HuH-7 (cell line): ENCODE data around the gene EIF4E1B.

ENCODE experiments used
- DNase-seq: peaks from one replicate; pipeline ENCODE4 v3.0.0; 2011; ENCODE audit warnings: low spot score

EIF4E1B gene

DNA sequence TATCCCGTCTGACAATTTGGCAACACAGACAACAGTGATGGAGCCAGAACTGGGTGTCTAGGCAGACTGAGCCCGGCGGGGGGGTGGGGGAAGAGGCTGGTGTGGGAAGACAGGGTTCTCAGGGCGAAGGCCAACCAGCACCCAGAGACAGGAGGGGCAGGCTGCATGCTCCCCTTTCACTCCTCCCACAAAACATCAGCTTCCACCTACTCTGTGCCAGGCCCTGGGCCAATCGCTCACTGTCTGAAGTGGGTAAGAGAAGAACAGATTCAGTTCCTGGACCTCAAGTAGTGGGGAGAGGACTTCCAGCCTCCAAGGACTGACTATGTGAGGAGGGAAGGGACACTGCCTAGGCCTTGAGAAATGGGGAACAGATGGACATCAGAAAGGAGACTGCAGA is 2.9 kb upstream of the EIF4E1B start:
- no peak for DNase-seq

DNA sequence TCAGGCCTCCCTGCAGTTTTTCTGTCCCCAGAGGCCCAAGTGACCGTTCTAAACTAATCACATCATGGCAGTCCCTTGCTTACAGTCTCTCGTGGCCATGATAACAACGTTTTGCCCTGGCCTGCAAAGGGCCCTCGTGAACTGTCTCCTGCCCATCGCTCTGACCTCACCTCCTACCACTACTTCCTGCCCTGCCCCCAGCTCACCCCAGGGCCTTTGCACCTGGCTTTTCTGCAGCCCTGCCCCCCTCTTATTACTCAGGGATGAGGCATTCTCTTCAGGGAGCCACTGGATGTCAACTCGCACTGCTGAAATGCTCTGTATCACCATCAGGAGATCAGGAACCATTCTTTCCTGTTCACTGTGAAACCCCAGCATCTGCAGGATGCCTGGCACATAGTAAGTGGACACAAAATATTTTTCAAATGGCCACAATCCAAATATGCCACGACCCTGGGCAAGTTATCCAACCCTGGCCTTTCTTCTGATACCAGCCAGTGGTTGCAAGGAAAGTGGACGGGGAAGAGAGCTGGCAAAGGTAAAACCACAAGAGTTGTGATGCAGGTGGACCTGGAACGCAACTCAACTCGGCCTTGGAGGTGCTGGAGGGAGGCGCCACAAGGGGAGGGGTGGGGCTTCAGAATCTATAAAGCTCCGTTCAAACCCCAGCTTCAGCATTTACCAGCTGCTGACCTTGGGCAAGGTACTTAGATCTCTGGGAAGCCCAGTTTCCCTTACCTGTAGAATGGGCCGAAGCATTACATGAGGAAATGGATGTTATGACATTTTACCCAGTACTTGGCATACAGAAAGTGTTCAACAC is 1.9 kb upstream of the EIF4E1B start:
- no peak for DNase-seq

DNA sequence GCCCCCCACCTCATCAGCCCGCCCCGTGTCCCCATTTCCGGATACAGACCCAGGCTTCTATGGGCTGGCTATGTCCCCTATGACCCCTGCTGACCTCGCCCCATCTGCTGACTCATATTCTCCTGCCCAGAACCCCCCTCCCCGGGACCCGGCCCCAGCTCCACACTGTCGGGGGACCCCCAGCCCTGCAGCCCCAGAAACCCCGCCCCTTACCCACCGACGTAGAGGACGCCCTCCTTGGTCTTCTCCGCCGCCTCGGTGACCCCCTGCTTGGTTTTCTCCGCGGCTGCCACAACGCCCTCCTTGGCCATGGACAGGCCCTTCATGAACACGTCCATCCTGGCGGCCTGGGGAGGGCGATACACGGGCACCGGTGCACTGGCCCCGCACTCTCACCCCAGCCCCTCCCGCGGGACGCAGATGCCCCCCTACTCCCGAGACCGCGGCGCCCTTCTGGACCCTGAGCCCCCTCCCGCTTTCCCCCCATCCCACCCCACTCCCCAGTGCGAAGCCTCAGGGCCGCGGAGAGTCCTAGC is 1.1 kb upstream of the EIF4E1B start:
- no peak for DNase-seq

DNA sequence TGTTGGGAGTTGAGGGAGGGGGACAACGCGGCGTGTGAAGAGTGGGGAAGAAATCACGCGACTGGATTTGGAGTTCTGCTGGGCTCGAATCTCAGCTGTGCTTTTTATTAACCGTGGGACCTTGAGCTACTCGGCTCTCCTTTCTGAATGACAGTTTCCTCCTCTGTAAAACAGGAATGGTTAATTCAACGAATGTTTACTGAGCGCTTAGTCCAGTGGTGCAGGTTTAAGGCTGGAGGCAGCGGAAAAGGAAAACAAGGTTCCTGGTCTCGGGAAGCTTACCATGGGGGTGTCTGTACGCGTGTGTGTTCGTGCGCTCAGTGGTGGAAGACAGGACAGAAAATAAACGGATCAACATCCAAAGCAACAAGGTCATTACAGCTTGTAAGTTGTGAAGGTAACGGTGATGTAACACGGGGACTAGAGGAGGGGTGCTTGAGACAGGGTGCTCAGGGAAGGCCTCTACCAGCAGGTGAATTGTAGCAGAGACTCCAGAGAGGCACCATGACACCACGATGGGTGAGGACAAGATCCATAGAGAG is 277 bp downstream of the EIF4E1B start:
- no peak for DNase-seq

DNA sequence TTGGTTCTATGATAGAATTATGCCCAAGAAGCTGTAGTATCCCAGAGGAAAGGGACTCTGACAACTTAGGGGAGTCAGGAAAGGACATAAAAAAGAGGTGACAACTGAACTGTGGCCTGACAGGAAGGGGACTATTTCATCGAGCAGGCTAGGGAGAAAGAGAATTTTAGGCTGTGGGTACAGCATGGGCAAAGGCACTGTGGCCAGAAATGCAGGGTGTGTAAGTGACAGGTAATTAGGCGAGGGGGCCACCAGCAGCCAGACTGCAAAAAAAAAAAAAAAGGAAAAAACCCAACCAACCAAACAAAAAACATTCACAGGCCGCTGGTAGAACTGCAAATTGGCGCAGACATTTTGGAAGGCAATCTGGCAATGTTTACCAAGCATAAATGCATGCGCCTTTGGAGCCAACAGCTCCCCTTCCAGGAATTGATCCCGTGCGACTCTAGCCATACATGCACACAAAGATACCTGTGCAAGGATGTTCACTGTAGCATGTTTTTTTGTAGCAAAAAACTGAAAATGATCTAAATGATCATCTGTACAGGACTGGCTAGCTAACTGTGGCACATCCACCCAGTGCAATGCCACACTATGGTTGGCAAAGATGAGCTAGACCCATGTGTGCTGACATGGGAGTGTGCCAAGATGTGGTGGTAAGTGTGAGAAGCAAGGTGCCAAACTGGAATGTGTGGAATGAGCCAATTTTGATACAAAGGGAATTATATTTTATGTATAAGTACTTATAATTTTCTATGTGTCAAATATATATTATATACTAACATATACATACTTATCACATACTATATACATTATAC is 1.1 kb downstream of the EIF4E1B start:
- no peak for DNase-seq

DNA sequence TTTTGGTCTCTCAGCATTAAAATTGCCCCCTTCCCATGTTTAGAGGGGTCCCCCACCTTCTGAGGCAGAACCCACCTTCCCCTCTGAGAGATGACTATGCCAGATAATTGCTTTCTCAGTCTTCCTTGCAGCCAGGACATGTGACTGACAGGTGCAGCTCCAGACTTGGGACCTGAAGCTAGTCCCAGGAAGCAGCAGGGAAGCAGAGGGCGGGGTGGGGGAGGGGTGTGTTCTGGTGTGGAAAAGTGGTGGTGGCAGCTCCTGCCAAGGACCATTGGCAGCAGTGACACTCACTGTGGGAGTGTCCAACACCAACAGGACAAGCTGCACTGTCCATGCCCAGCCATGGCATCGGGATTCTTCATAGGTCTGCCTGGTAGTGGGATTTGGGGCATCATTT is 2.3 kb downstream of the EIF4E1B start:
- DNase-seq = no peak

DNA sequence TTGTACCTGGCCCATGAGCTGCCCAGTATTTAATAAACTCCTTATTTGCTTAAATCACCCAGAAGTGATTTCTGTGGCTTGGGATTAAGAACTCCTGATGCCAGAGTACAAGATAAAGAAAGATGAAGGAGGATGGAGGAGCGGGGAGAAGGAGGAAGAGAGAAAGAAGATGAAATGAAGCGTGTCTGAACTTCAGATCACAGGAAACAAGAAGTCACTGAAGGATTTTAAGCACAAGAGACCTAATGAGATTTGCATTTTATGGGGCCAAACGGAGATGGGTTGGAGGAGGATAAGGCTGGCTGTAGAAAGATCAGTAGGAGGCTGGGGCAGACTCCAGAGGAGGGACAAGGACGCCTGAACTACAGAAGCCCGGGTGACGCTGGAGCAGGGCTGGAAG is 3.1 kb downstream of the EIF4E1B start:
- DNase-seq = no peak

DNA sequence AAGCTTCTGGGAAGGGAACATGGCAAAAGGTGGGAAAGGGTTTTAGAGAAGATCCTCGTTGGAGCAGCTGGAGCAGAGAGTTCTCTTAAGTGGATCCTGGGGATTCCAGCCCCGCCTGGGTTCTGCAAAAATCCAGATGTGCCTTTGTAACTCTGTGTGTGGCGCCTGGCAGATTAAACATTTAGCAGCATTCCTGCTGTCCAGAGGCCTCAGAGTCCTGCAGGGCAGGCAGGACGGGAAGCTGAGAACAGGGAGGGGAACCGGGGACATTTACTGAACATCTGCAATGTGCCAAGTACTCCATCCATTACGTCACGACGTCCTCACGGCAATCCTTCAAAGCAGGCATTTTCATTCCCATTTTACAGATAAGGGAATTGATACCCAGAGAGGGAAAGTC is 6.0 kb downstream of the EIF4E1B start:
- no peak for DNase-seq

DNA sequence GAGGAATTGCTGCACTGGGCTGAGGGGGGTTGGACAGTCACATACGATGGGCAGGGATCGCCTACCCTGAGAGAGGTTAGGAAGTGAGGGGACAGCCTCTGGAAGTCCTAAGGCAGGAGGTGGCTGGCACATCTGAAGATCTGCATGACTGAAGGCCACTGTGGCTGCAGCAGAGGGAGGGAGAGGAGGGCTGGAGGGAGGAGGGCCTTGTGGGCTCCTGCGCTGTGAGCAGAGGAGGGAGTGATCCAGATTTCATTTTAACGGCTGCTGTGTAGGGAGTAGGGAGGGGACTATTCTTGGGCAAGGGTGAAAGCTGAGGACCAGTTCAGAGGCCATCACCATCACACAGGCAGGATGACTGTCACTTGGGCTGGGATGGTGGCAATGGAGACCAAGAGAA is 7.1 kb downstream of the EIF4E1B start:
- no peak for DNase-seq

DNA sequence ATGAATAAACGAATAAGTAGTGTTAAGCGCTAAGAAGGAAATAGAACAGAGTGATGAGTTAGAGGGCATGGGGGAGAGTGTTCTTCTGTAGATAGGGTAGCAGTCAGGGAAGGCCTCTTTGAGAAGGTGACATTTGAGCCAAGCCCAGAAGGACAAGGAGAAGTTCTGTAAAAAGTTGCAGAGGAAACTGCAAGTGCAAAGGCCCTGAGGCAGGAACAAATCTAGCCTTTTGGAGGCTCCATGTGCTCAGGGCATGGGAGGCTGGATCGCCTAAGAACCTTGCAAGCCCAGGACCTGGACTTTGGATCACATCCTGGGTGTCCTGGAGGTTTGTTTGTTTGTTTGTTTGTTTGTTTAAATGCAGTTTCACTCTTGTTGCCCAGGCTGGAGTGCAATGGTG is 8.0 kb downstream of the EIF4E1B start:
- no peak for DNase-seq

DNA sequence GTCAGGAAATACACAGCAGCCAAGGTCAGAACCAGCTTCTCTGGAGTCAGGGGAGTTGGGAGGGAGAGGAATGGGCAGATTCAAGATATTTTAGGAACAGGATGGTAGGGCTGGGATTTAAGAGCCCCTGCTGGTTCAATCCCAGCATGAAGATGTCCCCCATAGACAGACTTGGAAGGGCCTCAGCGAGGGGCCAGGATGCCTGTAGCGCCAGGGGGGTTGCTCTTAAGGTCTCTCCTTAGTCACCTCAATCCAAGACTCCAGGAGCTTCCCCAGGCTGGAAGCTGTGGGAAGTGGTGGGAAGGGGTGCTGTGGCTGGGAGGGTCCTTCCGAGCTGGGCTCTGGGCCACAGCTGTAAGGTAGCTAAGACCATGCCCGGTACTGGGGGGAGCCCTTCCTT is 8.7 kb downstream of the EIF4E1B start:
- DNase-seq = no peak

DNA sequence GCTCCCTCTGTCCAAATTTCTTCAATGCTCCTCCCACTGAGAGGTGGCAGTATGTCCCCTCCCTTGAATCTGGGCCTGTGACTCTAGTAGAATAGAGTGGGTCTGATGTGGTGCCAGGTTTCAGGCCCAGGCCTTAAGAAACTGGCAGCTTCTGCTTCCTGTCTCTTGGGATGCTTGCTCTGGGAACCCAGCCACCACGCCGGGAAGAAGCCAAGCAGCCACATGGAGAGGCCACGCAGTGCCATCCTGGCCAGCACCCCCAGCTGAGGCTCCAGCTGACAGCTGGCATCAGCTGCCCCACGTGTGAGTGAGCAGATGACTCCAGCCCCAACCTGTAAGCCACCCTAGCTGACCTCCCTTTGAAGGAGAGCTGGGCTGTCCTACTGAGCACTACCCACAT is 9.5 kb downstream of the EIF4E1B start:
- no peak for DNase-seq

DNA sequence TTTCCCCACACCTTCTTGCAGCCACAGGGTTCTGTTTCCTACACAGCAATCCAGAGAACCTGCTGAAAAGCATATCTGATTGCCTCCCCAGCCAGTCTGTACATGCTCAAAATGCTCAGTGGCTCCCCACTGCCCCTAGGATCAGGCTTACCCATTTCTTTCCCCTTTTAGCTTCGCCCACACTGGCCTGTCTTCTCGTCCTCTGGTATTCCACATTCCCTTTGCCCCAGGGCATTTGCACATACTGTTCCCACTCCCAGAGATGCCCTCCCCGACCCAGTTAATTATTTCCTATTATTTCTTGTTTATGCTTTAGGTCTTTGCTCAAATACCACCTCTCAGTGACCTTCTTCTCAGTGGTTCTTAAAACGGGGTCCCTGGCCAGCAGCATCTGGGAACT is 10.1 kb downstream of the EIF4E1B start:
- DNase-seq = no peak

DNA sequence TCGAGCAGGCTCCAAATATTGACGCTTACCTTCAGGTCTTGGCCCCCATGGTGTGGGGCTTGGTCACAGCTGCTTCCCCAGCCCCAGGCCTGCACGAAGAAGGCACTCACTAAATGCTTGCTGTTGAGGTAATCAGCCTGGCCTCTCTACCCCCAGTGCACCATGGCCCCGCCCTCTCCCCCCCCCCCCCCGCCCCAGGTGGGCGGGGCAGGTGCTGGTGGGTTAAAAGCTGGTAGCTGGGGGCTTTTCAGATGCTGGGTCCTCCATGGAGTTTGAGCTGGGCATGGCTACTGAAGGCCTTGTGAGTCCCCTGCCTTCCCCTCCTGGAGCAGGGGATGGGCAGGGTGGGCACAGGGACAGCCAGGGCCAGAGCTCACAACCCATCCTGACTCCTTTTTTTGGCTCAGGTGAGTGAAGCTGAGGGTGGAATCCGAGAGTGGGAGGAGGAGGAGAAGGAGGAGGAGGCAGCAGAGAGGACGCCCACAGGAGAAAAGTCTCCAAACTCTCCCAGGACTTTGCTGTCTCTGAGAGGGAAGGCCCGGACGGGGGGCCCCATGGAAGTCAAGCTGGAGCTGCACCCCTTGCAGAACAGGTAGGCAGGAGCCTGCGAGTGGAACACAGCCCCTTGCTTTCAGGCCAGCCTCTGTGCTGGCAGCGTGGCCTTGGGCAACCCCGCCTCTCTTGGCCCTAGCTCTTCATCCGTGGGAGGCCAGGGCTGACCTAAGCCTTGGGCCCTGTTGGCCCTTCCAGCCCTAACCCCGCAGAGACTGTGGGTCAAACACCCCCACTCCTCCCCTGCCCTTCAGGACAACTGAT is 12.4 kb downstream of the EIF4E1B start:
- no peak for DNase-seq

DNA sequence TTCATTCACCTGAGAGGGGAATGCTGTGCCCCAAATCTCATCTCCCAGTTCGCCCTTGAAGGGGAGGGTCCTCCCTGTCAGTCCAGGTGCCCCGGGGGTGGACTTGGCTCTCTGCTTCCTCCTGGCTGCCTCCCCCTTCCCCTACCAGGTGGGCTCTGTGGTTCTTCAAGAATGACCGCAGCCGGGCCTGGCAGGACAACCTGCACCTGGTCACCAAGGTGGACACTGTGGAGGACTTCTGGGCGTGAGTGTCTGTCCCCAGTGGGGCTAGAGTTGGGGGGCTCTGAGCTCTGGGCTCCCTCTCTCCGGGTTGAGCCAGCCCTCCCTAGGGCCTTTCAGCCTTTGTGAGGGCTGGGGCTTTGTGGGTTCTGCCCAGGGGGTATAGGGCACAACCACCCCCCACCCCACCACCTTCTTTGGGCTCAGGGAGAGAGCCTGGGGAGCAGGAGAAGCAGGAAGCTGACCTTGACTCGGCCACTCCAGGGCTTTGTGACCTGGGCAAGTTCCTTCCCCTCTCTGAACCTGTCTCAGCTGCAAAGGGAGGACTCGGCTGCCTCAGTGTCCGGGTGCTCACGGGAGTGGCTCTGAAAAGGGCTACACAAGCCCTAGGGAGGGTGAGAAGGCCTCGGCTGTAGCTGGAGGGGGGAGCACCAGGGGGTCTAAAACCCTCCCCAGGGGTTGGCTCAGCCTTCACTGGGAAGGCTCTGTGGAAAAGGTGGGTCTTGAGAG is 13.2 kb downstream of the EIF4E1B start:
- DNase-seq = no peak

DNA sequence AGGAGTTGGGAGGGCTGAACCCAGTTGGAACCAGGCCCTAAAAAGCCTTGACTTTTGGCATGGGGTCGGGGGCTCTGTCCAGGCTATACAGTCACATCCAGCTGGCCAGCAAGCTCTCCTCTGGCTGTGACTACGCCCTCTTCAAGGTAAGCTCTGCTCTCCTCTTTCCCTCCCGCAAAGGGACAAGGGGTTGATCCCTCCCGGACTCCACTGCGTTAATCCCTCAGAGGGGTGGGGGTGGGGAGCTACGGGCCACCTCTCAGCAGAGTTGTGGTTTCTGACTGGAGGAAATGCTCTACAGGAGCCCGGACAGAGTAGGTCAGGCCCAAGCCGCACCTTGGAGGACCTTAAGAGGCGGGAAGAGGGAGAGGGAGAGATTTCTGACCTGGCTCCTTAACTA is 13.8 kb downstream of the EIF4E1B start:
- no peak for DNase-seq

DNA sequence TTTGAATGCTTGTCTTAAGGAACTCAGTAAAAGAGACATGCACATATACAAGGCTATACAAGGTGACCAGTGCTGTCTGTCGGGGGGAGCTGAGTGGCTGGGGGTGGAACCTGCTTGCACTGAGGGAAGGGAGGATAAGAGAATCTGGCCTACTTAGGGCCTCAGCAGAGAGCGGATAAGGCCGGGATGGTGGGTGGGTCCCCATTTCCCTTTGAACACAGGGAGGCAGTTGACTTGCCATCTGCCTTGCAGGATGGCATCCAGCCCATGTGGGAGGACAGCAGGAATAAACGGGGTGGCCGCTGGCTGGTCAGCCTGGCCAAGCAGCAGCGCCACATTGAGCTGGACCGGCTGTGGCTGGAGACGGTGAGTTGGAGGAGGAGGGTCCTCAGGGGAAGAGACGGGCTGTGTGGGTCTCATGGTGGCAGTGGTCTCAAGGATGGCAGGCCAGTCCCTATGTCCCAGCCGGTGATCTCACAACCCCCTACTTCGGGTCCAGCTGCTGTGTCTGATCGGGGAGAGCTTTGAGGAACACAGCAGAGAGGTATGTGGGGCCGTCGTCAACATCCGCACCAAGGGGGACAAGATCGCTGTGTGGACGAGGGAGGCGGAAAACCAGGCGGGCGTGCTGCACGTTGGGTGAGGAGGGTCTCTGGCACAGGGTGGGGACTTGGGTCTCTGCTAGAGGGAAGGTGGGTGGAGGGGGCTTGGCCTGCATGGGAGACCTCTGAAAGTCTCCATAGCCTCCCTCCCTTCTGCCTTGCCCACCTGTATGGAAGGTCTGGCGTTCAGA is 14.6 kb downstream of the EIF4E1B start:
- no peak for DNase-seq

DNA sequence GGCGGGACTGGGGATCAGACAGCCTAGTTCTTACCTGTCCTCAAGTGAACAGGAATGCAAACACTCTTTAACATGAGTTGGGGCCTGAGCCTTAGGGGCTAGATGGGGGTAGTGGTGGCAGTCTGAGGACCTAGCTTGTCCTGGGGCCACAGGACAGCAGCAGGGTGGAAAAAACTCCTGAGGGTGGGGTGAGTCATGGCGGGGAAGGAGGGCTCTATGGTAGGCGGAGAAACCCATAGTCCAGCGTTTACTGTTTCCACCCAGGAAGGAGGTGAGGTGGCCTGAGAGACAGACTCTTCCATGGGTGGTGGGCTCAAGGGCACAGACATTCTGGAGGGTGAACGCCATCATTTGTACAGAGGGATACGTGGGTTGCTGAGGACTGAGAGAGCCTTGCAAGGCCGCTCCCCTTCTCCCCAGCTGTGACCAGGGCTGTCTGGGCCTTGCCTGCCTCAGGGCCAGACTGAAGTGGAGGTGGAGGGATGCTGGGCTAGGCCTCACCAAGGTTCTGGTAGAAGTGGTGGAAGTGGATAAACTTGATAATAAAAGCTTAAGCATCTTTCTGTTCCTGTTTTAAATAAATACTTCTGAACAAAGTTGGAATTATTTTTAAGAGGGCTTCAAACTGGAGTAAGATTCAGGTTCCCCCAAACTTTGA is 15.7 kb downstream of the EIF4E1B start:
- DNase-seq = no peak

DNA sequence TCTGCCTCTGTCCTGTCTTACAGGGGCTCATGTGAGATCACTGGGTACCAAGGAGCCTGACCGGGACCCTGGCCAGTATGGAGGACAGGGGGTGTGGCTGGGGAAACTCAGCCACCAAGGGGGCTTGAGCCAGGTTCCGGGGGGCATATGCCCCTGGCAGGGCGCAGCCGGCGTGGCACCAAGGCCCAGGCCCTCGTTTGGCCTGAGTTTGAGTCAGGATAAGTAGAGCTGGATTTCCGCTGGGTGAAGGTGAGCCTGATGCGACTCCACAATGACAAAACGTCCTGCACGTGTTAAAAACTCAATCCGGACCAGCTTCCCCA is 16.2 kb downstream of the EIF4E1B start:
- no peak for DNase-seq
